Right renal pelvis (tissue), 4 donors: ENCODE results near the gene TM9SF1. TPM values are rescaled to one million over a fixed set of nuclear protein-coding genes. Genes with fewer than 3 reads are reported as not detected.

Source experiments
- DNase-seq, 4 donors: peaks; one replicate each; pipeline ENCODE4 v3.0.0-alpha.2; 2013; ENCODE audit warnings: low read depth in 4 of 4, low spot score in 3 of 4, missing footprints in 1 of 4
- polyA plus RNA-seq, 4 donors: library from polyadenylated mRNA; unstranded; fragments of 120-200 nt; gene quantifications; one replicate each; pipeline ENCODE4 v1.2.1, GENCODE V29; 2013; ENCODE audit not compliant: insufficient read length in 4 of 4

TM9SF1 gene
- polyA plus RNA-seq, 4 donors = 37.8 to 48.9 (median 41.3) TPM

DNA sequence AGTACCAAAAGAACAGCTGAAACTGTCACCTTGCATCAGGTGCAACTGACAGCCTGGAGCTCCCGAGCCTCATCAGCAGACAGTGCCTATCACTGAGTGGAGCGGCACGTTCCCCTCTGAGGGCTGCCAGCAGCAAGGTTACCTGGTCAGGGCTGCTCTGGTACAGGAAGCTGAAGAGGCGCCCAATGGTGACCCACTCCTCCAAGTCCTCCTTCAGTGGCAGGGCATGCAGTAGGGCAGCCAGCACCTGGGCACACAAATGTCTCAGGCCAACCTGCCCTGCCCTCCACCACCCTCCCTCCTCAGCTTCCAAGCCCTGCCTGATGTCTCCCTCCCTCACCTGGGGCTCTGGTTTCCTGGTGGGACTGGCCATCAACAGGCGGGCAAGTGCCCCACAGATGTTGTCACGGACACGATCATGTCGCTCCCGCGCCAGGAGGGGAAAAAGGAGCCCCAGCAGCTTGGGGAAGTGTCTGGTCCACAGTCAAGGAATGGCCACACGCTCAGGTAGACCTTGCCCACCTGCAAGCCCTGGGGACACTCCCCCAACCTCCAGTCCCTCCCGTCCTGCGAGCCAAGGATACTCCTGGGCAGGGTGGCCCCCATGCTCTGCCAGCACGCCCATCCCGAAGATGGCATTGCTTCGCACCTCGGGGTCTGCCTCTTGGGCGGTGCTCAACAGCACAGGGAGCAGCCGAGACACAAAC is 13.7 kb downstream of the TM9SF1 start:
- no peak for DNase-seq

DNA sequence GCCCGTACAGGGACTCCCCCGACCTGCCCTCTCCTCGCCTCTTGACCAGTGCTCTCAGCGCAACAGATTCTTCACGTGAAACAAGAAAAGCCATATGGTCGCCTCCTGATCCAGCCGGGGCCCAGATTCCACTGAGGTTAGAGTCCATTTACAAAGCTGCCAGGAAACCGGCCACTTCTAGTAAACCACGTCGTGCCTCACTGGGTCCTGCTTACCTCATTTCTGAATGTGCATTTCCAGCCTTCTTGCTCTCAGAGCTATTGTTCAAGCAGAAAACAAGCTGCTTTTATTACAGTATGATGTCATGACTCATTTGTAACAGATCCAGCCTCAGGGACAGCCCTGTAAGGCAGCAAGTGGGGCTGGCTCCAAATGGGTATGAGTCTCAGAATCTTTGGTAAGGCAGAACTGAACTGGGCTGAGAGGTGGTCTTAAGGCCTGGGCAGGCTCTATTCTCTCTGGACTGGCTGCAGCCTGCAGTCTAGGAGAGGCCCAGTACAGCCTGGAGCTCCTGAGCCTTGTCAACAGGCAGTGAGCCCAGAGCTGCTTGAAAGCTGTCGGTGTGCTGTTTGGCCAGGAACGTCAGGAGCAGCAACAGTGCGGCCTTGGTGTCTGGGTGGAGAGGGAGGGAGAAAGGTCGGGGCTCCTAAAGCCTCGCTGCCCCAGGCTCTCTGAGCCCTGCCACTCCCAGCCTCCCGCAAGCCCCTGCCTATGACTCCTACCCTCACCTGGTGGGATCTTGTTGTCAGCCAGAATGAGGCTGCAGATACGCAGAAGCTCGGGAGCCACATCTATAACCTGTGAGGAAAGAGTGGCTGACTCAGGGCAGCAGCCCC is 15.1 kb downstream of the TM9SF1 start:
- peak in 1 of 4 donors; percentile 18 for DNase-seq

DNA sequence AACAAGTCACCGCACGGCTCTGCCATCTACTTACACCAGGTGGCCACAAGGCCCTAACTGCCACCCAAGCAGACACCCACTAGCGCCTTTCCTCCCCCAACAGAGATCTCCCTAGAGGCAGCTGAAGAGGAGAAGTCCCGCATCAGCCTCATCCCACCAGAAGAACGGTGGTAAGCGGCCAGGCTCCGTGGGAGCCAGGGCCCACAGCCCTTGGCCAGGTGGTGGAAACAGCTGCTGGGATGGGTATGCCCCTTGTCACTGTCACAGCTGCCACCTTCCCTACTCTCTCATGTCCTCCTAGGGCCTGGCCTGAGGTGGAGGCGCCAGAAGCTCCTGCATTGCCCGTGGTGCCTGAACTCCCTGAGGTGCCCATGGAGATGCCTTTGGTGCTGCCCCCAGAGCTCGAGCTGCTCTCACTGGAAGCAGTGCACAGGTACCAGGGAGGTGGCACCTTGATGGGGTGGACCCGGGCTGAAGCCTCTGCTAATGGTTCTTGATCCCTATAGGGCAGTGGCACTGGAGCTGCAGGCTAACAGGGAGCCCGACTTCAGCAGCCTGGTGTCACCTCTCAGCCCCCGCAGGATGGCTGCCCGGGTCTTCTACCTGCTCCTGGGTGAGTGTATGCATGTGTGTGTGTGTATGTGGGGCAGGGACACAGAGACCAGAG is 15.8 kb downstream of the TM9SF1 start:
- no peak for DNase-seq

DNA sequence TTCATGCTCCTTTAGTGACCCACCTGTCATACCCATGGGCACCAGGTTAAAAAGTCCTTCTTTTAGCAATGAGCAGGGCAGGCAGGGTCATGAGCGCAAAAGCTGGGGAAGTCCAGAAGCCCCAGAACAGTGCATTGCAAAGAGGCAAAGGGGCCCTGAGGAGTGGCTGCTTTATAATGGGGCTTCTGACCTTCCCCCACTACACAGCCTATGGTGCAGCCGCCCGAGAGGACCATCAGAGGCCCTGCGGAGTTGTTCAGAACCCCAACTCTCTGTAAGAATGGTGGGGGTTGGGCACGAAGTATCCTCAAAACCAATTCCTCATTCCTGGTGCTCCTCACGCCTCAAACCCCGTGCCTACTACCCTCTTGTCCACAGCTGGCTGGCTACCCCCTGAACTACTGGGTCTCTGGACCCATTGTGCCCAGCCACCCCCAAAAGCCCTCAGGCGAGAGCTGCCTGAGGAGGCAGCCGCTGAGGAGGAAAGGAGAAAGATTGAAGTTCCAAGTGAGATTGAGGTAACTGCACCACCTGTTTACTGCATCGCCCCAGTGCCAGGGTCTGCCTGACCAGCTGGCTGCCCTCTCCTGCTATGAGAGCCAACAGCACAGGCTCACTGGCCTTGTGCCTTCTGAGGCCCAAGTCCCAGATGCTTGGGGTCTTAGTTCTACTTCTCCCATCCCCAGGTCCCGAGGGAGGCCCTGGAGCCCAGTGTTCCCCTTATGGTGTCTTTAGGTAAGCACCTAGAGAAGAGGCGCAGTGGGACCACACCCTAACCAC is 16.7 kb downstream of the TM9SF1 start:
- no peak for DNase-seq

DNA sequence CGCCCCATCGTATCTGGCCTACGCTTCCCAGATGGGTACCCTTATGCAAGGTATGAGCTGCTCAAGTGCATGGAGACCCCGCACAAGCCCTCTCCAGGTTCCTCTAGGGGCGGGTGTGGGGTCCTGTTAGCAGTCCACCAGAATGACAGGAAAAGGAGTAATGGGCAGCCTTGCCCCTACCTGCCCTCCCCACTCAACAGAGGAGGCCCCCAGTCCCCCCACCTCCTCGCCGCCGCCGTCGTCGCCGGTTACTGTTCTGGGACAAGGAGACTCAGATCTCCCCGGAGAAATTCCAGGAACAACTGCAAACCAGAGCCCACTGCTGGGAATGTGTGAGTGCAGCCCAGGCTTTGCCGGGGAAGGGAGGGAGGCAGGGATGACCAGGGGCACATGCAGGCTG is 17.4 kb downstream of the TM9SF1 start:
- DNase-seq = no peak

DNA sequence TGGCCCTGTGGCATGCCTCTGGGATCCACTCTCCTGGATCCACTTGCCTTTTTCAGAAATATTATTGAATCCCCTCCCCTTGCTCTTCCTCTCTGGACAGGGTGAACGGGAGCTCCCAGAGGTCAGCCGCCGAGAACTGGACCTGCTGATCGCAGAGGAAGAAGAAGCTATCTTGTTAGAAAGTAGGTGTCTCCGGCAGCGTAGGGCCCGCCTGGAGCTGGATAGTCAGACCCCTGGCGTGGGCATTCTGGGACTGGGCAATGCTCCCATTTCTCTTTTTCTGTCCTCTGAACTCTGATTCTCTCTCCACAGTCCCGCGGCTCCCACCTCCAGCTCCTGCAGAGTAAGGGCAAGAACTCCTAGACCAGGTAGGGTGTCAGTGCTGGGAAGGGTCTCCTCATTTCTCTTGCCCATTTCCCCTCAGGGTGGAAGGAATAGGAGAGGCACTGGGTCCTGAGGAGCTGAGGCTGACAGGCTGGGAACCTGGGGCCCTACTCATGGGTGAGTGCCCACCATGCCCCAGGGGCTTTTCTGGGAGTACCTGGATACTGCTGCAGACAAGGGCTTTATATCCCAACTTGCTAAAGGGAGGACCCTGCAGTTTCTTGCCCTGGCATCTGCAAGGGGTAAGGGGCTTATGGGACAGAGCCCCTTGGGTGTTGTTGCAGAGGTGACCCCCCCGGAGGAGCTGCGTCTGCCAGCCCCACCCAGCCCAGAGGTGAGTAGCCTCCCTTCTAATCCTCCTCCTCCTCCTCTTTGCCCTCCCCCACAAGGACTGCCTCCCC is 18.0 kb downstream of the TM9SF1 start:
- DNase-seq = no peak

DNA sequence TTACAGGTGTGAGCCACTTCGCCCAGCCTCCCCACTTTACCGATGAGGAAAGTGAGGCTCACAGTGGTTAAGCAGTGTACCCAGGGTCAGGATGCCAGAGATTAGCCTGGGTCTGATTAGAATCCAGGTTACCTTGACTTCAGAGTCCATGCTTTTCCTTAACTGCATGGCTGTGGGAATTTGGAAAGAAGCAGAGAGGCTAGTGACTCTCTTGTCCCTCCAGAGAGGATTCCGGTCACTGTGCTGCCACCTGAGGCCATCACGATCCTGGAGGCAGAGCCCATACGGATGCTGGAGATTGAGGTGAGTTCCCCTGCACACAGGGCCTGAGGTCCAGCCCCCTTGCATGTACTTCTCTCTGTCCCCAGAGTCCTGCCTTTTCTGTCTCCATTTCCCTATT is 18.6 kb downstream of the TM9SF1 start:
- DNase-seq = no peak

DNA sequence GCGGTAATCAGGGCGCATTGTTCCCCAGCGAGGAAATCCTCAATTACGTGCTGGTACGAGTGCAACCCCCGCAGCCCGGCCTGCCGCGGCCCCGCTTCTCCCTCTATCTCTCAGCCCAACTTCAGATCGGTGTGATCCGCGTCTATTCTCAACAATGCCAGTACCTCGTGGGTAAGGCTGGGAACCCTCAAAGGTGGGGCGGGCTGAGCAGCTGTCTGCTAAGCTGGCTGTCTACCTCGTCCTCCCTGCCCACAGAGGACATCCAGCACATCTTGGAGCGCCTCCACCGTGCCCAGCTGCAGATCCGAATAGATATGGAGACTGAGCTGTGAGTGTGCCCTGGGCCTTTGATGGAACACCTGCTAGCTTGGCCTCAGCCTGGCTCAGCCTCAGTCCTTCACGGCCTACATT is 22.4 kb downstream of the TM9SF1 start:
- no peak for DNase-seq

DNA sequence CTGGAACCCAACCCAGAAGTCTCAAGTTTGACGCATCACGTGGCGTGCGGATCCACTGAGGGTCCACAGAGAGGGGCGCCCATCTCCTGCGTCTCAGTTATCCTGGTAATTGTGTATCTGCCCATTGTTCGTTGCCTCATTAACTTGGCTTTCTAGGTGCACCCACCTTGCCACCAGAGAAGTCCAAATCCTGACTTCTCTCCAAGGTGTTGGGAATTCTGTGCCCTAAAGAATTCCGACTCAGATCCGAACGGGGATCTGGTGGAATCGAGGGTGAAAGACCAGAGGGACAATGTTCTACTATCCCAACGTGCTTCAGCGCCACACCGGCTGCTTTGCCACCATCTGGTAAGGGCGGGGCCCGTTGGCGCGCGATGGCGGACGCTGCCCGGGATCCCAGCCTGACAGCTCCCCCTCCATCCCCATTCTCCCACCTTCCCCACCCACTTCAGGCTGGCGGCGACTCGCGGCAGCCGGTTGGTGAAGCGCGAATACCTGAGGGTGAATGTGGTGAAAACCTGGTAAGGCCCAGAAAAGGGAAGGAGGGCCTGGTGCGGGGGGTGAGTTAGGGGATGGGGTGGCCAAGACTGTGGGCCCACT is 22.9 kb downstream of the TM9SF1 start:
- peak in 1 of 4 donors; percentile 8 for DNase-seq

DNA sequence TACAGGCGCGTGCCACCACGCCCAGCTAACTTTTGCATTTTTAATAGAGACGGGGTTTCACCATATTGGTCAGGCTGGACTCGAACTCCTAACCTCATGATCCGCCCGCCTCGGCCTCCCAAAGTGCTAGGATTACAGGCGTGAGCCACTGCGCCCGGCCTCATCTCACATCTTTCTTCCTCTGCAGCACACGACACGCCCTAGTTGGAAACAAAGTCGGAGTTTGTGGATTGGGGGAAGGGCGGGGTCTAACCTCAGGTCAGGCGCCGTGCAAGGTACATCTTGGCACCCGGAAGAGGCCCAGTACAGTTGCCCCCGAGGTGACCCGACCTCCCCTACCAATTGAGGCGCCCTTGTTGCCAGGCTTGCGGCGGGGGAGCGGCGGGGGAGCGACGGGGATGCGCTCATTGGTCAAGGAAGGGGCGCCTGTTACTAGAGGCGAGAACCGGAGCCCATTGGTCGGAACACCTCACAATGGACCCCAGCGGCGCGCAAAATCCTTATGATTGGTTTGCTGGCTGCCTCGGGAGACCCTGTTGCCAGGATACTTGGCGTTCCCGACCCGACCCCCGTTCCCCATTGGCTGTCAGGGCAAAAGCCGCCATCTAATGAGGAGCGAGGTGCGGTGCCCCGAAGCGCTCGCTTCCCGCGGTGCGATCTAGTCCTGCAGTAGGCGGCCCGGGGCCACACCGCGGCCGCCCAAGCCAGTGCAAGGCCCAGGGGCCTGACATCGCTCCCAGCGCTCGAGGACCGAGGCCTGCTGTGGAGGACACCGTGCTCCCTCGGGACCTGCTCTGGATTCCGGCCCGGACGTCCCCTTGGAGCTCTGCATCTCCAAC is 23.6 kb downstream of the TM9SF1 start, which contains the start of gene REC8:
REC8 (plus strand) TSS at position 659 of the 839 bp plus-strand sequence. CDS start 473 bp downstream, outside the sequence.
- peak; percentile 79 to 92 (median 88) for DNase-seq

DNA sequence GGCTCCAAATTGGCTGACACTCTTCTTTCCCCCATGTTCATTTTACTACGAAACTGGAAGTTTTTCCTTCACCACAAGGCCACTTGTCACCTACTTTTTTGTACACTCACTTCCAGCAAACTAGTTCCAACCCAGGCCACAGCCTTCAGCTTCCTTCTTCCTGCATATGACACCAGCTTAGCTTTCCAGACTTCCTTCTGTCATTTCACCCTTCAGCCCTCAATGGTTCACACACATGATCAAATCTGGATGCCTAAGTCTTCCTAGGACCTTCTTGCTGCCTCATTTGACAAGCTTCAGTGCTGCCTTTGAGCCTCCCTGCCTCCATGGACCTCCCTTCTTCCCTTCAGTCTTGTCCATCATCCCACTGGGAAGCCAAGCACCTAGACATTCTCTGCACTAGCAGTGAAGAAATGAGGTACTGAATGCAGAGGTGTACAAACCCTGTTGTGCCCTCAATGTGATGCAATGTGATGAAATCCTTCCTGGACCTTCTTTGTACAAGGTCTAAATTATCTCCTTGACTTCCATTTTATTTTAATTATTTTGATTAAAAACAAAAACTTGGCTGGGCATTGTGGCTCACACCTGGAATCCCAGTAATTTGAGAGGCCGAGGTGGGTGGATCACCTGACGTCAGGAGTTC is 27.6 kb downstream of the TM9SF1 start:
- no peak for DNase-seq

DNA sequence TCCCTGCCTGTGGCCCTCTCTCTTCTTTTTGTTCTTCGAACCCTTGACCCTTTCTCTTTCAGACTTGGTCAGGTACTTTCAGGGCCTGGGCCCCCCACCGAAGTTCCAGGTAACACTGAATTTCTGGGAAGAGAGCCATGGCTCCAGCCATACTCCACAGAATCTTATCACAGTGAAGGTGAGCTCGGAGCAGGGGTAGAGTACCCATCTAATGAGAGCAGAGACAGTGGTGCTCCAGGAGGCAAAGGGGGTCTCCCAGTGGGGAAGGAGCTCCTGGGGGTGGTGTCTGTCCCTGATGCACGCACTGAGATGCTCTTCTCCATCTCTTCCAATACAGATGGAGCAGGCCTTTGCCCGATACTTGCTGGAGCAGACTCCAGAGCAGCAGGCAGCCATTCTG is 29.5 kb downstream of the TM9SF1 start:
- no peak for DNase-seq

DNA sequence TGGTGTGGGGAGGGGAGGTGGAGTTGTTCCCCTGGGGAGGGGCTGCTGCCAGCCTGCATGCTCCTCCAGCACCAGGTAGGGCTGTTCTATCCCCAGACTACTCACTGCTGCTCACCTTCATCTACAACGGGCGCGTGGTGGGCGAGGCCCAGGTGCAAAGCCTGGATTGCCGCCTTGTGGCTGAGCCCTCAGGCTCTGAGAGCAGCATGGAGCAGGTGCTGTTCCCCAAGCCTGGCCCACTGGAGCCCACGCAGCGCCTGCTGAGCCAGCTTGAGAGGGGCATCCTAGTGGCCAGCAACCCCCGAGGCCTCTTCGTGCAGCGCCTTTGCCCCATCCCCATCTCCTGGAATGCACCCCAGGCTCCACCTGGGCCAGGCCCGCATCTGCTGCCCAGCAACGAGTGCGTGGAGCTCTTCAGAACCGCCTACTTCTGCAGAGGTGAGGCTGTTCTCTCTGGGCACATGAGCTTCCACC is 30.7 kb downstream of the TM9SF1 start:
- no peak for DNase-seq

DNA sequence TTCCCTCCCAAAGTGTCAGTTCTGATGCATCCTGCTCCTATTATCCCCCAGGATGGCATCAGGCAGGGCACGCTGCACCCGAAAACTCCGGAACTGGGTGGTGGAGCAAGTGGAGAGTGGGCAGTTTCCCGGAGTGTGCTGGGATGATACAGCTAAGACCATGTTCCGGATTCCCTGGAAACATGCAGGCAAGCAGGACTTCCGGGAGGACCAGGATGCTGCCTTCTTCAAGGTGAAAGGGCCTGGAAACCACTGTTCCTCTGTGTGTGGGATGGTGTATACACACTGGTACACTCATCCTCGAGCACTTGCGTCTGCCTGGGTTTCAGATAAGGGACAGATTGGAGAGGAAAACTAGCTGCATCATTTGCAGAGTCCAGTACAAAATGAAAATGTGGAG is 33.1 kb downstream of the TM9SF1 start:
- DNase-seq = no peak

DNA sequence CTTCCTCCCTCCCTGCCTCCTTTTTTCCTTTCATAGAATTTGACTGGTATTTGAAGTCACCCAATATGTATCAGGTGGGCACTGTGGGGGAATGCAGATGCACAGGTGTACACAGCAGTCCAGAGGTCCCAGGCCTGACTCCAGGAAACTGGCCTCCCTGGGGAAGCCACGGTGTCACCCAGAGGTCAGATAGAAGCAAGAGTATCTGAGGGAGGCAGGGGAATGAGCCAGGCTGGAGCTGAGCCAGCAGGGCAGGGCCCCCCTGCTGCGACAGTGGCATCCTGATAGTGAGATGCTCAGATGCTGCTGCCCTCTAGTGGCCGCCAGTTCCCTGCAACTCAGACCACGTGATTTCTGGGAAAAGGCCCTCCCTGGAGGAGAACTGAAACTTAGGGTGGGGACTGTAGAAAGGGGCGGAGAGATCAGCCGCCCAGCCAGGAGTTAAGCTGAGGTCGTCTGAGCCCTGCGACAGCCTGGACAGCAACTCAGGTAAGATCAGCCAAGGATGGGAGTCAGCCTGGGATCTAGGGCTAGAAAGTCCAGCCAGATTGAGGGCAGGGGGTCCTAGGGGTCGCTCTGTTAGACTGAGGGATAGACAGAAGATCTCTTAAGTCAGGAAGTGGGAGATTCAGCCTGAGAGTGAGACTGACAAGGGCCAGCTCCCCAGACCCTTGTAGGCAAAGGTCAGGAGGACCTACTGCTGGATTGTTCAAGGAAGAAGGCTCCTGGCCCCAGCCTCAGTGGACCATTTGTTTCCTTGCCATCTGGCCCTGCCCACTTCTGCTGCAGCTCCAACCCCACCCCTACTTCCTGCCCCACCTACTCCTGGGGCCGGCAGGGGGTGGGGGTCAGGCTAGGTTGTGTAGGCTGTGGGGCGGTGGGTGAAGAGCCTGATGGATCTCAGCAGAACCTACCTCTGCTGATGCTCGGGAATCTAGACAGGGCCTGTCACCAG is 34.1 kb downstream of the TM9SF1 start, which contains the start of gene IRF9:
IRF9 (plus strand) TSS at position 416 of the 955 bp plus-strand sequence. CDS start 880 bp downstream, outside the sequence.
- peak; percentile 93 to 97 (median 95) for DNase-seq

DNA sequence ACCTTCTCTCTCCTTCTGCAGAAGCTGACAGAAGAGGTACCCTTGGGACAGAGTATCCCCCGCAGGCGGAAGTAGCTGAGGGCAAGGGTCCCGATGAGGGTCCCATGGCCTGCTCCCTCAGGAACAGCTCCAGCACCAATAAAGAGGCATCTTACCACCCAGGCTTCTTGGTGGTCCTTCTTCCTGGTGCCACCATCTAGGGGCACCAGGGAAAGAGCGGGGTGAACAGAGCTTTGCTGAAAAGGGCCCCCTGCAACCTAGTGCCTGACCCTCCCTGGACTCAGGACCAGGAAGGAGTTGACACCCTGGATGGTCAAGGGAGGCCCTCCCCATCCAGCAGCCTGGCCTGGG is 34.8 kb downstream of the TM9SF1 start:
- DNase-seq = no peak
